ENCODE results near the gene TAS2R41. TPM values are rescaled to one million over a fixed set of nuclear protein-coding genes. Genes with fewer than 3 reads are reported as not detected.

The TAS2R41 gene
- total RNA-seq, 1 donor from 2014 or later, result not detected

DNA sequence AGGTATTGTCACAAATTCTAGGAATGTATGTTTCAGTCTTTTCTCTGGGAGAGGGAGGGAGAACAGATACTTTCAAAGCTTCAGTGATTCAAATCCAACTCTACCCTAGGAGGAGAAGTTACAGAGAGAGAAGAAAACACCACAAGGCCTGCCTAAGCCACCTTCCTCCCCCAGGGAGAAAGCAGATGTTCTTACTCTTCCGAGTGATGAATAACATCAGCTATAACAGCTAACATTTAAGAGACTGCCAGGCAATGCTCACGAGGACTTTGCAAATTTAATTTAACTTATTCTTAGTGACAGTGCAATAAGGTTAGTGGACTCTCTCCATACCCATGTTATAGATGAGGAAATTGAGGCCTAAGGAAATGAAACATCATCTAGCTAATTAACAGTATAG, 36.8 kb downstream of the TAS2R41 start:
- FAIRE-seq (no peak), DNase-seq (ENCODE audit: low read depth) (no peak)
- no peak for TF ChIP-seq CTCF (IDR thresholded peaks at IDR 0.05; ENCODE audit: insufficient read depth, low read length, severe bottlenecking)

DNA sequence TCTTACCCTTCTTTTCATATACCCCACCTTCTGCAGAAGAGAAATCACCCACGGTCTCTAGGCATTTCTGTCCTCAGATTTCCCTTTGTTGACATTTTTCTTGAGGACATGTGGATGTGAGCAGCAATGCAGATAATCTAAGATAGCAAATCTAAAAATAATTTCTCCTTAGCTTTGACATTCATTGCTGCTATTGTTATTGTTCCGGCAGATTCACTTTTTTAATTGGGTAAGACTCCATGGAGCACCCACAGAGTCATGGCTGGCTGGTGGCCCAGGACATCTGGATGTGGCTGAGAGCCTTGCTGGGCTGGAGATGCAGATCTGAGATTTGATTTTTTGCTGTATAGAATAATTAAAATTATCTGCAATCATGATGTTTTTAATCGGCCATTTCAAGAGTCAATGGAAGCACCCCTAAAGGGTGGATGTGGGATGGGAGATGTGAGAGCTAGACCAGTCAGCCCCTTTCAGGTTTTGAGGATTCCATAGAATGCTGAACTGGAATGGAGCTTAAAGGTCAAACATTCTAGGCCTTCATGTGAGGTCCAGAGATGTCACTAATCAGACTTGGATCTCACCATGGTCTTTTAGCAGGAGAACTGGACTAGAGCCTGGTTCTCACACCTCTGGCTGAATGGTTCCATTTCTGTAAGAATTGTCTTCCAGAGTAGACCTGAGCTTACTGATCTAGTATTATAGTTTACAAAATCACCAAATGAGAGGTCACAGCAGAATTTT, 37.5 kb downstream of the TAS2R41 start:
- FAIRE-seq (no peak), DNase-seq (ENCODE audit: low read depth) (no peak)
- no peaks in the 10 kb centered on the region for H3K27me3 ChIP-seq (ENCODE audit: control insufficient read depth, insufficient read depth, low read length)
- no peak for TF ChIP-seq CTCF (IDR thresholded peaks at IDR 0.05; ENCODE audit: insufficient read depth, low read length, severe bottlenecking)
- H3K36me3 ChIP-seq (ENCODE audit: control insufficient read depth, insufficient read depth, low read length), result no peaks in the 10 kb centered on the region
- H3K4me3 ChIP-seq (ENCODE audit: low read depth, low read length), result no peak overlapping the region

More for the DNA sequence above, 36.8 kb downstream of the TAS2R41 start:
- H3K4me3 ChIP-seq (ENCODE audit: low read depth, low read length), result no peak overlapping the region
- H3K27me3 ChIP-seq (ENCODE audit: control insufficient read depth, insufficient read depth, low read length), result no peaks in the 10 kb centered on the region
- H3K36me3 ChIP-seq (ENCODE audit: control insufficient read depth, insufficient read depth, low read length), result no peaks in the 10 kb centered on the region

GRCh38 chr7:143516981-143517380, 39.3 kb downstream of the TAS2R41 start:
- FAIRE-seq, result no peak
- DNase-seq (ENCODE audit: low read depth), result no peak
- Histone ChIP-seq H3K36me3 (ENCODE audit: control insufficient read depth, insufficient read depth, low read length) (no peaks in the 10 kb centered on the region), H3K4me3 (ENCODE audit: low read depth, low read length) (no peak overlapping the region), H3K27me3 (ENCODE audit: control insufficient read depth, insufficient read depth, low read length) (no peaks in the 10 kb centered on the region)
- TF ChIP-seq CTCF (IDR thresholded peaks at IDR 0.05; ENCODE audit: insufficient read depth, low read length, severe bottlenecking), result no peak

DNA sequence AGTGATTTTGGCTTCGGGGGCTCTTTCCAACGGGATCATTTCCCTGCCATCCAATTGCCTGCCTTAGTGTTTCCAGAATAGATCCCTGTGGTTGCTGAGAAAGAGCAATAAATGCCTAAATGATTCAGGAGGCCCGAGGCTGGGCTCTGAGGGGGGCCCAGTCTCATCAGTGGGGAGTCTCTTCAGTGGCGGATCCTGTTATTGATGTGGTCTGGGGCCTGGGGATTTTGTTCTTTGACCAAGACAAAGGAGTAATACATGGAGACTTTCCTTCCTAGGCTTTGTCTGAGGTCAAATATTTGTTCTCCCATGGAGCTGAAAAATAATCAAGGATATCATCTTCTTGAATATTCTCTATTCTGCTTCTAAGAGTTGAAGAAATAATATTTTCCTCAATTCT, 40.8 kb downstream of the TAS2R41 start:
- FAIRE-seq (no peak), DNase-seq (ENCODE audit: low read depth) (no peak)
- no peak for TF ChIP-seq CTCF (IDR thresholded peaks at IDR 0.05; ENCODE audit: insufficient read depth, low read length, severe bottlenecking)
- Histone ChIP-seq H3K27me3 (ENCODE audit: control insufficient read depth, insufficient read depth, low read length) (no peaks in the 10 kb centered on the region), H3K36me3 (ENCODE audit: control insufficient read depth, insufficient read depth, low read length) (no peaks in the 10 kb centered on the region), H3K4me3 (ENCODE audit: low read depth, low read length) (no peak overlapping the region)

GRCh38 chr7:143518941-143519340, 41.3 kb downstream of the TAS2R41 start:
- Histone ChIP-seq H3K27me3 (ENCODE audit: control insufficient read depth, insufficient read depth, low read length) (no peaks in the 10 kb centered on the region), H3K4me3 (ENCODE audit: low read depth, low read length) (no peak overlapping the region), H3K36me3 (ENCODE audit: control insufficient read depth, insufficient read depth, low read length) (no peaks in the 10 kb centered on the region)
- no peak for DNase-seq (ENCODE audit: low read depth)
- FAIRE-seq, result no peak
- TF ChIP-seq CTCF (IDR thresholded peaks at IDR 0.05; ENCODE audit: insufficient read depth, low read length, severe bottlenecking), result no peak
